ENCODE data around the gene C9orf40. TPM values are rescaled to one million over a fixed set of nuclear protein-coding genes. Genes with fewer than 3 reads are reported as not detected.

The C9orf40 gene
- total RNA-seq, 4 donors from 2014 or later, result 2.5 to 5.3 (median 4.1) TPM

DNA sequence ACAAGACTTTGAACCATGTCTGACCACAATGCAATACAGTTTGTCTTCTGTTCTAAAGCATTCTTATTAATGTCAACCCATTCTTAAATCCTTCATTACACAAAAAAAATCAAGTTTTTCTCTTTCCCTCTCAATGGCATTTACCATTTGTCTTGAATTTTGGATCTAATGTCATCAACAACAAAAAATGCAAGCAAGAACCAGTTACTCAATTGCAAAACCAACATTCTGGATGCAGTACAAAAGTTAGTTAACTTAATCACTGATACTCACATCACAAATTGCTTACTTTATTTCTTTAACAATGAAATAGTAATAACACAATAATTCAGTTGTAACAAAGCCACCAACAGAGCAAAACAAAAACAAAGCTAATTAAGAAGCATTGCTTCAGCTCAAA, 6.0 kb downstream of the C9orf40 start:
- no peak overlapping the region for H3K27ac ChIP-seq
- no peaks in the 10 kb centered on the region for H3K9me3 ChIP-seq
- no peaks in the 10 kb centered on the region for H3K27me3 ChIP-seq
- intact Hi-C loops (cut with DNase I), result no loop called here
- no peak for TF ChIP-seq POLR2A (IDR thresholded peaks at IDR 0.05)
- TF ChIP-seq CTCF (IDR thresholded peaks at IDR 0.05), result no peak
- H3K4me3 ChIP-seq, result no peak overlapping the region
- no peak for DNase-seq
- peaks cover 0 to 25% (median 4%) of the 10 kb centered on the region in 3 donors for H3K4me1 ChIP-seq
- H3K36me3 ChIP-seq, result no peaks in the 10 kb centered on the region

- Histone ChIP-seq H3K4me3 (no peak overlapping the region), H3K27me3 (peaks cover 0 to 3% (median 0%) of the 10 kb centered on the region in 4 donors), H3K9me3 (no peaks in the 10 kb centered on the region), H3K36me3 (no peaks in the 10 kb centered on the region), H3K27ac (no peak overlapping the region), H3K4me1 (no peaks in the 10 kb centered on the region)
- DNase-seq, result no peak
- intact Hi-C loops (cut with DNase I), result no loop called here
- WGBS, 2 donors, result 36 to 46% methylated on average over 2 to 3 of the region's 3 CpGs
- no peak for TF ChIP-seq CTCF (IDR thresholded peaks at IDR 0.05)
- TF ChIP-seq POLR2A (IDR thresholded peaks at IDR 0.05), result no peak
Observed at GRCh38 chr9:74942801-74943200, 9.9 kb downstream of the C9orf40 start.

DNA sequence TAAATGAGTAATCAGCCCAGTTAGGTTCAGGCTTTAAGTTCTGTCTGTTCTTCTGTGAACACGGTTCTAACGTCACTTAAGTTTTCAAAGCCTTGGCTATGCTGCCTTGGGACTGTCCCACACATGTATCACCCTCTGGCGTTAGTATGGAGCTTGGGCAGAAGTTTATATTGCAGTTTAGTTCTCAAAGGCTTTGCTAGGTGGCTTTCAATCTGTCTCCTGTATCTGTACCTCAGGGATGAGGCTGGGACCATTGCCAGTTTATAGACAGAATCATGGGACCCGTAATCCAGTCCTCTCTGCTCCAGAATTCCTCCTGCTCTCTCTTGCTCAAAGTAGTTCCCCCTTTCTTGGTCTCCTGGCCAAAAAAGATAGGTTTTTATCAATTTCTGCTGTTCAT, 12.1 kb downstream of the C9orf40 start:
- H3K4me3 ChIP-seq, result no peak overlapping the region
- no peaks in the 10 kb centered on the region for H3K4me1 ChIP-seq
- peaks cover 0 to 3% (median 0%) of the 10 kb centered on the region in 4 donors for H3K27me3 ChIP-seq
- H3K9me3 ChIP-seq, result no peaks in the 10 kb centered on the region
- intact Hi-C loops (cut with DNase I), result no loop called here
- no peak overlapping the region for H3K27ac ChIP-seq
- no peaks in the 10 kb centered on the region for H3K36me3 ChIP-seq
- WGBS, 2 donors, result 45 to 82% methylated on average over 4 of the region's 4 CpGs
- TF ChIP-seq POLR2A (IDR thresholded peaks at IDR 0.05), result no peak
- TF ChIP-seq CTCF (IDR thresholded peaks at IDR 0.05), result no peak
- DNase-seq, result no peak

DNA sequence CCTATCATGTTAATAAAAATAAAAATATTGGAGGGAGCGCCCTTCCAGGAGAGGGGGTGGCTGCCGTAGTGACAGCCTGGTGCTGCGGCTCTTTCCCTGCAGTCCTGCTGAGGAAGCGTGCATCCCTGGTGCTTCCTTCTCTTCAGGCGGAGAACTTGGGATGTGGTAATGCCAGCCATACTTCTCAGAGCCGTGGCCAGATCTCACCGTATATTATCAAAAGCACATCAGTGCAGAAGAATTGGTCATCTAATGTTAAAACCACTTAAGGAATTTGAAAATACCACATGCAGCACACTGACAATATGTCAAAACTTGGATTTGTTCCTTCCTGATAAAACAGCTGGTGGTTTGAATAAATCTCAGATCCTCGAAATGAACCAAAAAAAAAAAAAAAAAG, 17.7 kb downstream of the C9orf40 start:
- intact Hi-C loops (cut with DNase I), result no loop called here
- no peaks in the 10 kb centered on the region for H3K27me3 ChIP-seq
- no peaks in the 10 kb centered on the region for H3K36me3 ChIP-seq
- WGBS, 2 donors, result 81 to 84% methylated on average over 6 to 7 of the region's 8 CpGs
- no peak overlapping the region for H3K27ac ChIP-seq
- peaks cover 0 to 11% (median 4%) of the 10 kb centered on the region in 3 donors for H3K9me3 ChIP-seq
- no peak for DNase-seq
- TF ChIP-seq CTCF (IDR thresholded peaks at IDR 0.05) (no peak), POLR2A (IDR thresholded peaks at IDR 0.05) (no peak)
- no peak overlapping the region for H3K4me3 ChIP-seq
- H3K4me1 ChIP-seq, result no peaks in the 10 kb centered on the region

- DNase-seq, result no peak
- 50 to 100% methylated on average over 1 of the region's 1 CpG for WGBS, 2 donors
- no peak overlapping the region for H3K27ac ChIP-seq
- H3K4me1 ChIP-seq, result peaks cover 0 to 4% (median 0%) of the 10 kb centered on the region in 3 donors
- no peak overlapping the region for H3K4me3 ChIP-seq
- no peaks in the 10 kb centered on the region for H3K9me3 ChIP-seq
- no peak for TF ChIP-seq POLR2A (IDR thresholded peaks at IDR 0.05)
- no peak for TF ChIP-seq CTCF (IDR thresholded peaks at IDR 0.05)
- H3K36me3 ChIP-seq, result no peaks in the 10 kb centered on the region
- intact Hi-C loops (cut with DNase I), result no loop called here
- no peaks in the 10 kb centered on the region for H3K27me3 ChIP-seq
Observed at GRCh38 chr9:74921737-74922136, 31.0 kb downstream of the C9orf40 start.

All from esophagus squamous epithelium (tissue), 5 donors.